Lower leg skin (tissue), 3 donors: Measurements from ENCODE around the gene PLCH1.

Experiments used
- POLR2A ChIP-seq, 2 donors: fragments of 450-650 bp; IDR thresholded peaks; one replicate each; pipeline ENCODE4 v1.6.1; 2016 to 2017; ENCODE audit warnings: antibody characterized with exemption in 2 of 2, mild to moderate bottlenecking in 1 of 2, moderate library complexity in 1 of 2
- TF ChIP-seq, protein P1 (sequence below), 3 donors: fragments of 450-650 bp; IDR thresholded peaks; one replicate each; pipeline ENCODE4 v1.5.1; 2016; ENCODE audit warnings: antibody characterized with exemption in 3 of 3, mild to moderate bottlenecking in 3 of 3, moderate library complexity in 2 of 3

DNA sequence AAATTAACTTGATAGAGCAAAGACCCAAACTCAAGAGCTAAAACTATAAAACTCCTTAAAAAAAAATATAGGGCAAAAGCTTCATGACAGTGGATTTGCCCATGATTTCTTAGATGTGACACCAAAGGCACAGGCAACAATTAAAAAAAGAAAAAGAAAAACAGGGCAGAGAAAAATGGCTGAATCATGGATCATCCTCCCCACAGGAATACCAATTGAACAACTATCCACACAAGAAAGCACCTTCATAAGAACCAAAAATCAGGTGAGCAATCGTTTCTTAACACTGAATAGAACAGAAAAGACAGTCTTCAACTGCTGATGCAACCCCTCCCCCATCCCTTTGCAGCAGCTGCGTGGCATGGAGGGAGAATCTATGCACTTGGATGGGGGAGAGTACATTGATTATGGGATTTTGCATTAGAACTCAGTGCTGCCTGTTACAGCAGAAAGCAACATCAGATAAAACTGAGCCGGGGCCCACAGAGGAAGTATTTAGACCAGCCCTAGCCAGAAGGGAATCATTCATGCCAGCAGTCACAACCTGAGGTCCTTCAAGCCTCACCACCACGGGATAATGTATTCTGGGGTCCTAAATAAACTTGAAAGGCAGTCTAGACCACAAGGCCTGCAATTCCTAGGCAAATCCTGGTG lies 45.5 kb upstream of the PLCH1 start:
- TF ChIP-seq, protein P1, sequence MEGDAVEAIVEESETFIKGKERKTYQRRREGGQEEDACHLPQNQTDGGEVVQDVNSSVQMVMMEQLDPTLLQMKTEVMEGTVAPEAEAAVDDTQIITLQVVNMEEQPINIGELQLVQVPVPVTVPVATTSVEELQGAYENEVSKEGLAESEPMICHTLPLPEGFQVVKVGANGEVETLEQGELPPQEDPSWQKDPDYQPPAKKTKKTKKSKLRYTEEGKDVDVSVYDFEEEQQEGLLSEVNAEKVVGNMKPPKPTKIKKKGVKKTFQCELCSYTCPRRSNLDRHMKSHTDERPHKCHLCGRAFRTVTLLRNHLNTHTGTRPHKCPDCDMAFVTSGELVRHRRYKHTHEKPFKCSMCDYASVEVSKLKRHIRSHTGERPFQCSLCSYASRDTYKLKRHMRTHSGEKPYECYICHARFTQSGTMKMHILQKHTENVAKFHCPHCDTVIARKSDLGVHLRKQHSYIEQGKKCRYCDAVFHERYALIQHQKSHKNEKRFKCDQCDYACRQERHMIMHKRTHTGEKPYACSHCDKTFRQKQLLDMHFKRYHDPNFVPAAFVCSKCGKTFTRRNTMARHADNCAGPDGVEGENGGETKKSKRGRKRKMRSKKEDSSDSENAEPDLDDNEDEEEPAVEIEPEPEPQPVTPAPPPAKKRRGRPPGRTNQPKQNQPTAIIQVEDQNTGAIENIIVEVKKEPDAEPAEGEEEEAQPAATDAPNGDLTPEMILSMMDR (IDR thresholded peaks at IDR 0.05): no peak
- TF ChIP-seq POLR2A (IDR thresholded peaks at IDR 0.05): no peak
